DND-41 (cell line): Measurements from ENCODE around the gene BBS5.

ENCODE experiments used
- ATAC-seq: fragments of 200-7000 bp; cut with Tn5 transposase; 3 replicates; pipeline ENCODE4 v1.9.1; 2021; ENCODE audit warnings: low read depth; ENCODE audit not compliant: insufficient read depth
- DNase-seq: peaks from one replicate; pipeline ENCODE4 v3.0.0-alpha.2; 2020
- H2AFZ ChIP-seq: 2 replicates; pipeline ENCODE4 v1.6.0; 2012; ENCODE audit warnings: low read depth, low read length
- H3K27ac ChIP-seq: 2 replicates; pipeline ENCODE4 v1.5.1; 2012; ENCODE audit warnings: low read length, inconsistent platforms
- H3K27me3 ChIP-seq: fragments of 200-600 bp; sonication (generic); 2 replicates; pipeline ENCODE4 v1.6.0; 2012; ENCODE audit warnings: low read length, mild to moderate bottlenecking, inconsistent platforms; ENCODE audit not compliant: insufficient read depth, poor library complexity
- H3K36me3 ChIP-seq: 2 replicates; pipeline ENCODE4 v1.5.1; 2012; ENCODE audit warnings: low read length, inconsistent platforms; ENCODE audit not compliant: insufficient read depth
- H3K4me1 ChIP-seq: 2 replicates; pipeline ENCODE4 v1.5.1; 2012; ENCODE audit warnings: mild to moderate bottlenecking, low read length; ENCODE audit not compliant: insufficient read depth
- H3K4me2 ChIP-seq: 2 replicates; pipeline ENCODE4 v1.6.0; 2012; ENCODE audit warnings: mild to moderate bottlenecking, moderate library complexity, low read length, inconsistent platforms; ENCODE audit not compliant: insufficient read depth
- H3K4me3 ChIP-seq, 2 experiments: fragments of 200-600 bp in 1 of 2; shearing (Covaris generic) in 1 of 2; 2 replicates each; pipeline ENCODE4 v1.5.1; 2012 to 2016; ENCODE audit warnings: inconsistent platforms in 2 of 2, low read length in 2 of 2, mild to moderate bottlenecking in 2 of 2, low read depth in 1 of 2, moderate library complexity in 1 of 2
- H3K79me2 ChIP-seq: 2 replicates; pipeline ENCODE4 v1.6.0; 2012; ENCODE audit warnings: low read length, inconsistent platforms; ENCODE audit not compliant: insufficient read depth
- H3K9ac ChIP-seq: 2 replicates; pipeline ENCODE4 v1.6.0; 2012; ENCODE audit warnings: low read depth, mild to moderate bottlenecking, inconsistent platforms, low read length, moderate library complexity
- H3K9me3 ChIP-seq: 2 replicates; pipeline ENCODE4 v1.5.1; 2012; ENCODE audit warnings: low read length, moderate library complexity, mild to moderate bottlenecking, inconsistent platforms; ENCODE audit not compliant: insufficient read depth, severe bottlenecking
- H4K20me1 ChIP-seq: 2 replicates; pipeline ENCODE4 v1.6.0; 2012; ENCODE audit warnings: low read length; ENCODE audit not compliant: insufficient read depth
- CTCF ChIP-seq: IDR thresholded peaks from 2 replicates; pipeline ENCODE4 v1.5.1; 2012; ENCODE audit warnings: borderline replicate concordance, low read length, moderate library complexity, mild to moderate bottlenecking; ENCODE audit not compliant: poor library complexity, severe bottlenecking; ENCODE audit errors: extremely low read depth
- EZH2 ChIP-seq: IDR thresholded peaks from 3 replicates; pipeline ENCODE4 v1.6.1; 2012; ENCODE audit warnings: borderline replicate concordance, low read depth, mild to moderate bottlenecking, moderate library complexity, low read length, inconsistent platforms; ENCODE audit not compliant: severe bottlenecking

BBS5 gene

GRCh38 chr2:169495310-169495928 is 16.1 kb downstream of the BBS5 start:
- TF ChIP-seq CTCF: no peak
- TF ChIP-seq EZH2: no peak
- DNase-seq: no peak
- no peaks in the 10 kb centered on the region for H3K79me2 ChIP-seq

DNA sequence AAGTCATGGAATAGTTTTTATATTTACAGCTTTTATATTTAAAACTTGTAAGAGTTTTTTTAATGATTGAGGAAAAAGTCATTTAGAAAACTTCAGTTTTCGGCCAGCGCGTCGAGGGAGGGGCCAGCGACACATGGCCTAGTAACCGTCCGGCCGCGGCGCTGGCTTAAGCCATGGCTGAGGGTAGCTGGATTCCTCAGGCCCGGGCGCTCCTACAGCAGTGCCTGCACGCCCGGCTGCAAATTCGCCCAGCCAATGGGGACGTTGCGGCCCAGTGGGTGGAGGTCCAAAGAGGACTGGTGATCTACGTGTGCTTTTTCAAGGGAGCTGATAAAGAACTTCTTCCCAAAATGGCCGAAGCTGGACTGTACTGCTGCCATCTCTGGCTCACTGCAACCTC is 25.4 kb downstream of the BBS5 start:
- H3K9me3 ChIP-seq: no peaks in the 10 kb centered on the region
- H3K27ac ChIP-seq: no peak overlapping the region
- no peak for TF ChIP-seq EZH2
- no peak for TF ChIP-seq CTCF
- no peak overlapping the region for H2AFZ ChIP-seq
- DNase-seq: no peak
- H3K79me2 ChIP-seq: no peaks in the 10 kb centered on the region
- H3K4me2 ChIP-seq: no peak overlapping the region
- no peaks in the 10 kb centered on the region for H3K36me3 ChIP-seq
- H3K4me1 ChIP-seq: no peaks in the 10 kb centered on the region
- no peaks in the 10 kb centered on the region for H4K20me1 ChIP-seq
- H3K4me3 ChIP-seq: no peak overlapping the region
- no peak overlapping the region for H3K9ac ChIP-seq
- ATAC-seq: no peak
- H3K27me3 ChIP-seq: no peaks in the 10 kb centered on the region

More at GRCh38 chr2:169495310-169495928, 16.1 kb downstream of the BBS5 start:
- Histone ChIP-seq H3K9ac (no peak overlapping the region), H3K9me3 (no peaks in the 10 kb centered on the region), H2AFZ (no peak overlapping the region), H3K36me3 (no peaks in the 10 kb centered on the region), H3K4me3 (no peak overlapping the region), H3K27me3 (no peaks in the 10 kb centered on the region), H3K4me1 (no peaks in the 10 kb centered on the region), H3K27ac (no peak overlapping the region), H4K20me1 (no peaks in the 10 kb centered on the region), H3K4me2 (no peak overlapping the region)
- ATAC-seq: no peak

DNA sequence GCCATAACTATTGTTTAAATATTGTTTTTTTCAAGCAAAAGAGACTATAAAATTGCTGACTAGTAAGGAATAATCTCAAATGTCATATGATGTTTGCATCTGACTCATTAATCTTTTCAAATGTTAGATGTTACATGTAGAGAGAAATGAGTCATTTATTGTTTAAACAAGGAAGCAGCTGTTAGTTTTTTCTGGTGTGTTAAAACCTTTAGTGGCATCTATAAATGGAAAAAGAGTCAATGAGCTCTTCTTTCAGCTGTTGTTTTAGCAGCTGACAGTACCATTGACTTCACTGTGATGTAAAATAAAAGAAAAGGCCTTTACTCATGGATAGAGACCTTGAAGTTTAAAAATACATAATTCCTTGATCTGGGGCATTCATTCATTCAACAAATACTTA is 28.4 kb downstream of the BBS5 start:
- H3K9me3 ChIP-seq: no peaks in the 10 kb centered on the region
- H3K36me3 ChIP-seq: no peaks in the 10 kb centered on the region
- no peak overlapping the region for H3K4me2 ChIP-seq
- no peak overlapping the region for H3K27ac ChIP-seq
- H4K20me1 ChIP-seq: no peaks in the 10 kb centered on the region
- TF ChIP-seq EZH2 (no peak), CTCF (no peak)
- DNase-seq: no peak
- no peak for ATAC-seq
- no peak overlapping the region for H3K9ac ChIP-seq
- H3K4me1 ChIP-seq: no peaks in the 10 kb centered on the region
- no peaks in the 10 kb centered on the region for H3K79me2 ChIP-seq
- no peaks in the 10 kb centered on the region for H3K27me3 ChIP-seq
- no peak overlapping the region for H2AFZ ChIP-seq
- H3K4me3 ChIP-seq: no peak overlapping the region
